ENCODE measurements around the gene EXOSC7. TPM values are rescaled to one million over a fixed set of nuclear protein-coding genes. Genes with fewer than 3 reads are reported as not detected.

Gene EXOSC7
- polyA plus RNA-seq, 1 of the 3 experiments (the other 2 are of a cell fraction): 83.5 TPM

DNA sequence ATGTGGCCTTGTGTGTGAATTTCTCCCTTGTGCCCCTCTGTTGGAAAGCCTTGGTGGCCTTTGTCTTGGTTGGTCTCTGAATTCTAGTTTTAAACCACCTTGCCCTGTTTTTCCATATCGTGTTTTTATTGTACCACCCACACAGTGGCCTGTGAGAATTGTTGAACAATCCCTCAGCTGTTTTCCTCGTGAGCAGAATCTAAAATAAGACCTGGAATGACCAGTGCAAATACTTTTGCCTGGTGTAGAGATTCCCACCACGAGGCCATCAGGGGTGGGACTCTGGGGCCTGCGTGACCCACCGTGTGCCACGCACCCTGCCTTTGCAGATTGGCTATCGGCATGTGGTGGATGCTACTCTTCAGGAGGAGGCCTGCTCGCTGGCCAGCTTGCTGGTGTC is 31.0 kb downstream of the EXOSC7 start (continued):
- TF ChIP-seq CTCF (IDR thresholded peaks at IDR 0.05) (no peak), USF2 (IDR thresholded peaks at IDR 0.05; ENCODE audit: borderline replicate concordance, low read depth, low read length) (no peak), EZH2phosphoT487 (IDR thresholded peaks at IDR 0.05; ENCODE audit: borderline replicate concordance, low read depth) (no peak), MEF2A (IDR thresholded peaks at IDR 0.05; ENCODE audit: borderline replicate concordance, low read depth) (no peak), PBX3 (IDR thresholded peaks at IDR 0.05) (no peak), IRF3 (IDR thresholded peaks at IDR 0.05; ENCODE audit: low read depth, low read length) (no peak), JUND (IDR thresholded peaks at IDR 0.05) (no peak)

- Histone ChIP-seq H3K27ac (ENCODE audit: low read depth in 2 of 2, low read length in 1 of 2) (no peak overlapping the region), H3K9ac (no peak overlapping the region), H2AFZ (ENCODE audit: low read depth) (no peak overlapping the region), H3K36me3 (replicated peaks in 1 of 2; ENCODE audit: control insufficient read depth in 1 of 2, insufficient read depth in 2 of 2, low read length in 1 of 2) (peaks cover 23 to 24% of the 10 kb centered on the region in 2 experiments), H3K4me3 (ENCODE audit: low read depth in 2 of 2, low read length in 1 of 2) (no peak overlapping the region), H3K27me3 (ENCODE audit: insufficient read depth) (no peaks in the 10 kb centered on the region), H3K9me3 (no peaks in the 10 kb centered on the region), H3F3A (replicated peaks; ENCODE audit: insufficient read depth) (peaks cover 26% of the 10 kb centered on the region), H3K4me2 (no peak overlapping the region), H3K4me1 (ENCODE audit: control insufficient read depth in 1 of 2, insufficient read depth in 2 of 2, low read depth in 1 of 2, low read length in 1 of 2) (peaks cover 25 to 28% of the 10 kb centered on the region in 2 experiments), H3K79me2 (ENCODE audit: insufficient read depth) (no peaks in the 10 kb centered on the region), H3K9me2 (no peaks in the 10 kb centered on the region), H4K20me1 (ENCODE audit: insufficient read depth) (no peaks in the 10 kb centered on the region)
- no peak for DNase-seq
- 93% methylated on average over 1 of the region's 1 CpG for WGBS (ENCODE audit: low lambda C conversion rate)
- POLR2A ChIA-PET: no interaction called here
- CTCF ChIA-PET: interaction anchor here (1.1 kb wide), 1 partner anchor 33 kb away, joined by 3 read pairs; no protein-coding TSS in a partner anchor
- TF ChIP-seq FOXM1 (IDR thresholded peaks at IDR 0.05; ENCODE audit: low read depth) (no peak), FOSL2 (IDR thresholded peaks at IDR 0.05; ENCODE audit: borderline replicate concordance, low read depth) (no peak), CHD2 (IDR thresholded peaks at IDR 0.05; ENCODE audit: low read length, partially characterized antibody) (no peak), YY1 (IDR thresholded peaks at IDR 0.05; ENCODE audit: low read depth) (no peak), TAF1 (IDR thresholded peaks at IDR 0.05; ENCODE audit: borderline replicate concordance, low read depth, low read length) (no peak)
- TF ChIP-seq, protein P1, sequence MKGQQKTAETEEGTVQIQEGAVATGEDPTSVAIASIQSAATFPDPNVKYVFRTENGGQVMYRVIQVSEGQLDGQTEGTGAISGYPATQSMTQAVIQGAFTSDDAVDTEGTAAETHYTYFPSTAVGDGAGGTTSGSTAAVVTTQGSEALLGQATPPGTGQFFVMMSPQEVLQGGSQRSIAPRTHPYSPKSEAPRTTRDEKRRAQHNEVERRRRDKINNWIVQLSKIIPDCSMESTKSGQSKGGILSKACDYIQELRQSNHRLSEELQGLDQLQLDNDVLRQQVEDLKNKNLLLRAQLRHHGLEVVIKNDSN (IDR thresholded peaks at IDR 0.05; ENCODE audit: borderline replicate concordance, low read depth): no peak
Measured at GRCh38 chr3:45008117-45008516, 32.1 kb downstream of the EXOSC7 start.
